ENCODE results near the gene ENTREP3. TPM values are rescaled to one million over a fixed set of nuclear protein-coding genes. Genes with fewer than 3 reads are reported as not detected.

The ENTREP3 gene
- total and polyA plus RNA-seq, 4 donors = 8.4 to 28.7 (median 12.9) TPM

DNA sequence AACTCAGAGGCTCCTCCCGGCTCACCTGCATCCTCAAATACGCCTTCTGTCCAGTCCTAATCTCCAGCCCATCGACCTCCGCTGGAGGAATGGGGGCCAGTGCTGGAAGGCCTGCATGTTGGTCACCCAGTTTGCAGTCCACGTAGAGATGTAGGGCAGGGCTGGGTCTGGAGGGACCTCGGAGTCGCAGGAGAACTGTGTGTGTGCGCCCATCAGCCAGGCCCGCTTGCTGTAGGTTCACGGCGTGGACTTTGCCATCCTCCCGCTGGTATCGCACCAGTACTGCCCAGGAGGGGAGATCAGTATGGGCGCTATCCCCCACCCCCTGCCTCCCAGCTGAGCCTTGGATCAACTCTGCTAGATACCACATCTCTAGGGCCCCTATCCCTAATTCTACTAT is 50.2 kb downstream of the ENTREP3 start:
- 94 to 95% methylated on average over 14 of the region's 14 CpGs for WGBS, 2 donors
- H3K27me3 ChIP-seq (ENCODE audit: control insufficient read depth in 3 of 3, insufficient read depth in 3 of 3, low read length in 2 of 3) = no peaks in the 10 kb centered on the region
- peaks cover 0 to 18% (median 0%) of the 10 kb centered on the region in 4 donors for H3K36me3 ChIP-seq (ENCODE audit: control insufficient read depth in 4 of 4, insufficient read depth in 4 of 4, low read length in 4 of 4)
- no peak for TF ChIP-seq CTCF (IDR thresholded peaks at IDR 0.05; ENCODE audit: control extremely low read depth, extremely low read depth)
- DNase-seq (no peak), ATAC-seq (ENCODE audit: insufficient read depth, low FRiP score) (no peak)
- H3K9me3 ChIP-seq (ENCODE audit: control insufficient read depth in 4 of 4, insufficient read depth in 3 of 4, low read length in 3 of 4) = no peaks in the 10 kb centered on the region
- peaks cover 0 to 26% (median 7%) of the 10 kb centered on the region in 5 donors for H3K4me1 ChIP-seq (ENCODE audit: control insufficient read depth in 5 of 5, insufficient read depth in 5 of 5, low read length in 5 of 5)
- H3K9ac ChIP-seq (ENCODE audit: insufficient read depth in 1 of 2, low read length in 2 of 2) = no peak overlapping the region
- no peak overlapping the region for H3K4me3 ChIP-seq
- no peak overlapping the region for H3K27ac ChIP-seq (ENCODE audit: low read depth in 1 of 2, low read length in 1 of 2)

DNA sequence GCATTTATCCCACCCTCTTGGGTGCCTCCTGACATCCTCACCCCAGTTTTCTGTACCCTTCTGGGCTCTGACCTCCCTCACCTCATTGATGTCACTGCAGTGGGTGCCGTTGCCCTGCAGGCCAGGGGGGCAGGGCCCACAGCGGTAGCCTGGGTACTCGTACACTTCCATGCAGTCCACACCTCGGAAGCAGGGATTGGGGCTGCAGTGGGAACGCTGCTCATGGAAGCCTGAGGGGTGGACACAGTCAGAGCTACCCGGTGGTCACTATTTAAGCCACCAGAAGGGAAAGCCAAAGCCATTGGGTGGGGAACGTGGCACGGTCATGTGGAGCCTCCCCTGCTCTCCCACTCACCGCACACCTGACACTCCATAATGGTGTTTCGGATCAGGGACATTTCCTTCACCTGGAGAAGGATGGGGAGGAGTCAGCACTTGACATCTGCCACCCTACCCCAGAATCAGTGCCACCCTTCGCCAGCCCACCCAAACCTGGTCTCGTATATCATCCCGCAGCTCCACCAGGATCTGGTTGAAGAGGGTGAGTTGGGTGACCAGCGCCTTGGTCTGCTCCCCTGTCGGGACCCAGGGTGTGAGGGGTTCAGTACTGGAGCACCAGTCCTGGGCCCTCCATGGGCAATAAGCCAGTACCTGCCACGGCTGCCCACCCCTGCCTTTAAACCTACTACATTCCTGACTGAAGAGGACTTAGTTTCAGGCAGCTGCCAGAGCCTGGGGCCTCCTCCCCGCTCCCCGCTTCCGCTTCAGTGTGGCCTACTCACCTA is 52.4 kb downstream of the ENTREP3 start:
- Histone ChIP-seq H3K27me3 (ENCODE audit: control insufficient read depth in 3 of 3, insufficient read depth in 3 of 3, low read length in 2 of 3) (no peaks in the 10 kb centered on the region), H3K27ac (ENCODE audit: low read depth in 1 of 2, low read length in 1 of 2) (no peak overlapping the region), H3K4me1 (ENCODE audit: control insufficient read depth in 5 of 5, insufficient read depth in 5 of 5, low read length in 5 of 5) (peaks cover 0 to 14% (median 6%) of the 10 kb centered on the region in 5 donors), H3K9ac (ENCODE audit: insufficient read depth in 1 of 2, low read length in 2 of 2) (no peak overlapping the region), H3K4me3 (no peak overlapping the region), H3K9me3 (ENCODE audit: control insufficient read depth in 4 of 4, insufficient read depth in 3 of 4, low read length in 3 of 4) (no peaks in the 10 kb centered on the region), H3K36me3 (ENCODE audit: control insufficient read depth in 4 of 4, insufficient read depth in 4 of 4, low read length in 4 of 4) (peaks cover 0 to 22% (median 1%) of the 10 kb centered on the region in 4 donors)
- TF ChIP-seq CTCF (IDR thresholded peaks at IDR 0.05; ENCODE audit: control extremely low read depth, extremely low read depth) = no peak
- WGBS, 2 donors = 90 to 95% methylated on average over 19 of the region's 19 CpGs
- ATAC-seq (ENCODE audit: insufficient read depth, low FRiP score) = no peak
- DNase-seq = no peak

GRCh38 chr1:155202198-155202597 is 53.1 kb downstream of the ENTREP3 start:
- no peak overlapping the region for H3K9ac ChIP-seq (ENCODE audit: insufficient read depth in 1 of 2, low read length in 2 of 2)
- no peak overlapping the region for H3K27ac ChIP-seq (ENCODE audit: low read depth in 1 of 2, low read length in 1 of 2)
- peaks cover 0 to 25% (median 3%) of the 10 kb centered on the region in 4 donors for H3K36me3 ChIP-seq (ENCODE audit: control insufficient read depth in 4 of 4, insufficient read depth in 4 of 4, low read length in 4 of 4)
- ATAC-seq (ENCODE audit: insufficient read depth, low FRiP score) = no peak
- no peaks in the 10 kb centered on the region for H3K27me3 ChIP-seq (ENCODE audit: control insufficient read depth in 3 of 3, insufficient read depth in 3 of 3, low read length in 2 of 3)
- H3K4me3 ChIP-seq = no peak overlapping the region
- no peak for TF ChIP-seq CTCF (IDR thresholded peaks at IDR 0.05; ENCODE audit: control extremely low read depth, extremely low read depth)
- no peak for DNase-seq
- peaks cover 0 to 7% (median 2%) of the 10 kb centered on the region in 5 donors for H3K4me1 ChIP-seq (ENCODE audit: control insufficient read depth in 5 of 5, insufficient read depth in 5 of 5, low read length in 5 of 5)
- WGBS, 2 donors = 90 to 91% methylated on average over 7 of the region's 7 CpGs
- H3K9me3 ChIP-seq (ENCODE audit: control insufficient read depth in 4 of 4, insufficient read depth in 3 of 4, low read length in 3 of 4) = no peaks in the 10 kb centered on the region

Measured in lung (tissue), 12 donors.